AG20443 (cell line): ENCODE results near the gene SLC23A3.
A peak's percentile ranks its signal among the peaks of the same experiment; 100 is the strongest.

ENCODE experiments used
- DNase-seq: peaks from one replicate; pipeline ENCODE4 v3.0.0; 2012; ENCODE audit warnings: low spot score, mixed read lengths

SLC23A3 gene, protein sequence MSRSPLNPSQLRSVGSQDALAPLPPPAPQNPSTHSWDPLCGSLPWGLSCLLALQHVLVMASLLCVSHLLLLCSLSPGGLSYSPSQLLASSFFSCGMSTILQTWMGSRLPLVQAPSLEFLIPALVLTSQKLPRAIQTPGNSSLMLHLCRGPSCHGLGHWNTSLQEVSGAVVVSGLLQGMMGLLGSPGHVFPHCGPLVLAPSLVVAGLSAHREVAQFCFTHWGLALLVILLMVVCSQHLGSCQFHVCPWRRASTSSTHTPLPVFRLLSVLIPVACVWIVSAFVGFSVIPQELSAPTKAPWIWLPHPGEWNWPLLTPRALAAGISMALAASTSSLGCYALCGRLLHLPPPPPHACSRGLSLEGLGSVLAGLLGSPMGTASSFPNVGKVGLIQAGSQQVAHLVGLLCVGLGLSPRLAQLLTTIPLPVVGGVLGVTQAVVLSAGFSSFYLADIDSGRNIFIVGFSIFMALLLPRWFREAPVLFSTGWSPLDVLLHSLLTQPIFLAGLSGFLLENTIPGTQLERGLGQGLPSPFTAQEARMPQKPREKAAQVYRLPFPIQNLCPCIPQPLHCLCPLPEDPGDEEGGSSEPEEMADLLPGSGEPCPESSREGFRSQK

GRCh38 chr2:219169930-219170654 lies at the start of gene SLC23A3:
Gene SLC23A3, minus strand, starts transcription at chr2:219170029. Its CDS starts 45 bp downstream, at chr2:219169984.
- no peak for DNase-seq

- DNase-seq = peak; percentile 95
These were observed 49.2 kb upstream of the SLC23A3 start, which contains the start of gene ABCB6 for GRCh38 chr2:219218732-219219701. Gene ABCB6, minus strand, starts transcription at chr2:219218958. Its CDS starts 285 bp downstream, at chr2:219218673.

DNA sequence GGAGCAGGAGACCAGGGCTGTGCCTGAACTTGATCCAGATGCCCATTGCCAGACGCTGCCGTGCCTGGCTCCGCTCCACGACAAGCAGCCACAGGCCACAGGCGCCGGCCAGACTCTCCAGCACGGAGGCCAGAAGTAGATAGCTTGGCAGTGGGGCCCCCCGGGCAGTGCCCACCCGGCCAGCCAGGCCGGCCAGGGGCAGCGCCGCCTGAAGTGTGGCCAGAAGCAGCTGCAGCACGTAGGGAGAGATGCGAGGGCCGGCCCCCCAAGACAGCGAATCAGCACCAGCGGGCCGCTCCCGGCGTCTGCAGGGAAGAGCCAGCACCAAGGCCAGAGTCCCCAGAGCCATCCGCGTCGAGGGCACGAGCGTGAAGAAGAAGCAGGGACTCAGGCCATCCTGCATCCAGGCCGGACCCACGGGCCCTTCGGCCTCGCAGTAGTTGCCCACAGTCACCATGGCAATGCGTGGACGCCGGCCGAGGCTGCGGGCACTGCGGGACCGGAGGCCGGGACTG lies 48.4 kb upstream of the SLC23A3 start:
- DNase-seq = peak; percentile 79

- no peak for DNase-seq
These were observed 46.7 kb upstream of the SLC23A3 start for GRCh38 chr2:219216535-219216915.

- no peak for DNase-seq
These were observed 46.2 kb upstream of the SLC23A3 start for GRCh38 chr2:219215871-219216534.

GRCh38 chr2:219214786-219215185 lies 45.0 kb upstream of the SLC23A3 start:
- DNase-seq = no peak

GRCh38 chr2:219214141-219214540 lies 44.3 kb upstream of the SLC23A3 start:
- no peak for DNase-seq

DNA sequence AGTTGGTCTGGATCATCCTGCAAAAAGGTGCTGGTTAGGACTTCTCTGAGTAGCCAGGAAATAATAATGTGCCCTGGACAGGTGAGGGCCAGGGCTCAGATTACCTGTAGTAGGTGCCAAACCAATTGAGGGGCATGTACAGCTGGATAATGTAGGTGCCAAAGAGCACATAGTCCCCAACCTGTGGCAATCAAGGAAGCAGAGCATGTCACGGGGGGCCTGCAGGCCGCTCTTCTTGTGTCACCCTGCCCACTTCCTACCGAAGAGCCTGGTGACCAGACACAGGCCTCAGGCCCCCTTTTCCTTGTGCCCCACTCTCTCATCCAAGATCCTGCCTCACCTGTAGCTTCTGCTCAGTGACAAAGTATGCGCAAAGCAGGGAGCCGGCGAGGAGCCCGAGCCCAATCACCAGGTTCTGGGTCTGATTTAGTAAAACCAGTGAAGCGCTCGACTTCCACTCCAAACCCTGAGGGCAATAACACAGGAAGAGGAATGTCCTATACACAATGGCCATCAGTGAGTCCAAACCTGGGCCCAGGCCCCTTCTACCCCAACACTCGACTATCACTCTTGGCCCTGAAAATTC lies 43.8 kb upstream of the SLC23A3 start:
- DNase-seq = no peak

GRCh38 chr2:219213026-219213415 lies 43.2 kb upstream of the SLC23A3 start:
- DNase-seq = no peak

DNA sequence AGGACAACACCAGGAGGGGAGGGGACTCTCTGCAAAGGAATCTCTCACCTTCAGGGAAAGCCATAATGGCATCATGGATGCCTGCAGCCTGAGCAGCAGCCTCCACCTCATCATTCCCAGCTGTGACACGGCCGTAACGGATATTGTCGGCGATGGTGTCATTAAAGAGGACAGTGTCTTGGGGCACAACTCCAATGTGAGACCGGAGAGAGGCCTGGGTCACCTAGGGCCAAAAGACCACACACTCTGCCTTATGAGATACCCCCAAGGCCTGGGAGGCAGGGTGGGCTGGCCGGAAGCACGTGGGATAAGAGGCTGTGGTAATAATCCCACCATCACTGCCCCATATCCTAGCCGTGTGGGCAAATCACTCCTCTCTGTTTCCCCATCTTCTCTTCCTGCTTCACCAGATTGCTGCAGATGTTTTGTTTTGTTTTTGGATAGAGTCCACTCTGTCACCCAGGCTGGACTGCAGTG lies 41.1 kb upstream of the SLC23A3 start:
- DNase-seq = no peak

DNA sequence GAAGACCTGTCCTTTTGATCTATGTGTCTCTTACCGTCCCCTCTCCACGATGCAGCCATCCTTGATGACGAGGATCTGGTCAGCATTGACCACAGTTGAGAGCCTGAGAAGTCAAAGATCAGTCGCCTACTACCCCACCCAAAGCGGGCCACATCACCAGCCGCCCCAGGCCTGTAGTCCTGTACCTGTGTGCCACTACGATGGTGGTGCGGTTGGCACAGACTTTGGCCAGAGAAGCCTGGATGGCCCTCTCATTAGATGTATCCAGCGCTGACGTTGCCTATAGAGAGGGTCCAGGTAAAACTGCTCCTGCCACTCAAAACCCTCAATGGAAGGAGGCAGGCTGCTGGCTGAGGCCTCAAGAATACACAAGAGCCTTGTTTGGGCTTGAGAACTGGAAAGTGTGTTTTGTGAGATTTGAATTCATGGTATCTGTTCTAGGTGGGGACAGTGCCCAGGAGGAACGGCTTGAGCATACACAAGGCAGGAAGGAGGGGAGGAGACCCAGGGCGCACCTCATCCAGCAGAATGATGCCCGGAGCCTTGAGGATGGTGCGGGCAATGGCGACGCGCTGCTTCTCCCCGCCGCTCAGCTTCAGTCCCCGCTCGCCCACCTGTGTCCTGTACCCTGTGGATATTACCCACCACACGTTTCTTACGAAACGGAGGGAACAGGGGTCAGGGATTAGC lies 40.5 kb upstream of the SLC23A3 start:
- DNase-seq = no peak

DNA sequence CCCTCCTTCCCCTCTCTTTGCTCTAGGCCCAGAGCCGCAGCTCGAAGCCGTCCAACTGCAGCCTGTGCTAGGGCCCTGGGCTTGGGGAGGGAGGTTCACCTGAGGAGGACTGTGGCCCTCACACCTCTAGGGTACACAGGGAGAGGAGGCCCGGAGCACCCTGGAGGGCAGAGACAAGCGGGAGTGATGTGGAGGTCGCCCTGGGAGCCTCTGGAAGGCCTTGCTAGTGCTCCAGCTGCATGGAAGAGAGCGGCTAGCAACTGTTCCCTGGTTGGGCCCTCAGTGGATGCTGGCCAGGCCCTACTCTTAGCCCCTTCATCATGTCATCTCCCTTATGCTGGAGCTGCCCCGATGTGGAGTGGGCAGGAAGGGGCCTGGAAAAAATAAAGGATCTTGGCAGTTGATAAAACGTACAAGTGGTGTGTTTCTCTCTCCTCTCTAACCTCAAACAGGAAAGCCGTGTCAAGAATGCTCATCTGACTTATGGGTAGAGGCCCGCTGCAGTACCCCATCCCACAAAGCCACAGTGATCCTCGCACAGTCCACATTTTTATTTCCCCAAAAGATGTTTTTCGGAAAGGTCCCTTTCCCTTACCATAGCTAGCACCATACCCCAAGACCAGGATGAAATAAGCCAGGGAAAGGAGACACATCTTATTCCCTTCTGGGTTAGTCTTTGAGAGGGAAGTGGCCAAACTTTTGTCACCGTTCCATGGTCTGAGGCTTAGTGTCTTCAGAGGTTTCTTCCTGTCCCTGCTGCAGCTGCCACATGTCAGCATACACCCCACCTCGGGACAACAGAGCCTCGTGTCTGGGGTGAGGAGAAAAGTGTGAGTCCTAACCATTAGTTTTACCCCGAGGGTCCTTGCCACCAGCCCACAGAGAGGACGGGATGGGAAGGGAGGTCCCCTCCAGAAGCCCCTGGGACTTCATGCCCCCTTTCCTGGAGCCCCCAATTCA lies 39.7 kb upstream of the SLC23A3 start:
- DNase-seq = no peak

- DNase-seq = peak; percentile 32
These were observed 38.3 kb upstream of the SLC23A3 start for GRCh38 chr2:219207884-219208740.

DNA sequence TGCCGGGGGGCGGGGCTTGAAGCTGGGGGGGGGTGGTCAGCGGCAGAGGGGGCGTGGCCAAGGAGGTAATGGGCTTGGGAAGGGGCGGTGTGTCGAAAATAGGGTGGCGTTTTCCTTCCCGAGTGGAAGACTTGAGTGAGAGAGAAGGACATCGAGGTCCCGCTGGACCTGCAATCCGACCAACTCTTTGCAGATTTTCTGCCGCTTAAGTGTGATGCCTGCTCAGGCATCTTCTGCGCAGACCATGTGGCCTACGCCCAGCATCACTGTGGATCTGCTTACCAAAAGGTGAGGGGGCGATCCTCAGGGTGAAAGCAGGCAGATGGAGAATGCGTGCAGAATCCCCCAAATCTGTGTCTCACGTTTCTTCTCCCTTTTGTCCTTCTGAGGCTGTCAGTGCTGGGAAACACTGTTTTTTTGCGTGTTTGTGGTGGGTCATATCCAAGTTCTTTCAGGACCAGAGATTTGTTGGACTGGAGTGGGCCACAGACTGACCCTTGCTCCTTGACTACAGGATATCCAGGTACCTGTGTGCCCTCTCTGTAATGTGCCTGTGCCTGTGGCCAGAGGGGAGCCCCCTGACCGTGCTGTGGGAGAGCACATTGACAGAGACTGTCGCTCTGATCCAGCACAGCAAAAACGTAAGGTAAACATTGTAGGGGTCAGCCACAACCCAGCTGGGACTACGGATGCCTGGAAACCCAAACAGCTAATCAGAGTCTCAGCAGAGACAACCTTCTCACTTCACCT lies 37.5 kb upstream of the SLC23A3 start:
- no peak for DNase-seq

- DNase-seq = peak; percentile 99
These were observed 36.7 kb upstream of the SLC23A3 start, which contains the start of gene ZFAND2B for GRCh38 chr2:219206328-219207133. Gene ZFAND2B, plus strand, starts transcription at chr2:219206782. Its CDS starts 206 bp downstream, at chr2:219206988.

DNA sequence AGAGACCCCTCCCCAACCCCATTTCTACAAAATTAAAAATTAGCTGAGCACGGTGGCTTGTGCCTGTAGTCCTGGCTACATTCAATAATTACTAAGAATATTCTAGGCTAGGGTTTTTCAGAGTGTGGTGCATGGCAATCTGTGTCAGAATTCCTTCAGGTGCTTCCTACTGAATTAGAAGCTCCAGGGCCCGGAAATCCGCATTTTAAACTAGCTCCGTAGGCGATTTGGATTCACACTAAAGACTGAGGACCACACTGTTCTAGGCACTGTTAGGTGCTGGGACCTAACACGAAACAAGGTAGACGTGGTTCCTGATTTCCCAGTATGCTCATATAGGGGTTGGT lies 36.1 kb upstream of the SLC23A3 start:
- no peak for DNase-seq
